A549 treated with DMSO at 1 μM for 4 hours (cell line): ENCODE results near the gene POC5. TPM values are rescaled to one million over a fixed set of nuclear protein-coding genes. Genes with fewer than 3 reads are reported as not detected.

ENCODE experiments used
- total RNA-seq: library from RNA; stranded (reverse); fragments of 200-300 nt; extraction: Qiagen RNA extraction; gene quantifications from 5 replicates; pipeline ENCODE4 v1.2.3, GENCODE V29; 2022; ENCODE audit warnings: low read depth

Gene POC5, protein sequence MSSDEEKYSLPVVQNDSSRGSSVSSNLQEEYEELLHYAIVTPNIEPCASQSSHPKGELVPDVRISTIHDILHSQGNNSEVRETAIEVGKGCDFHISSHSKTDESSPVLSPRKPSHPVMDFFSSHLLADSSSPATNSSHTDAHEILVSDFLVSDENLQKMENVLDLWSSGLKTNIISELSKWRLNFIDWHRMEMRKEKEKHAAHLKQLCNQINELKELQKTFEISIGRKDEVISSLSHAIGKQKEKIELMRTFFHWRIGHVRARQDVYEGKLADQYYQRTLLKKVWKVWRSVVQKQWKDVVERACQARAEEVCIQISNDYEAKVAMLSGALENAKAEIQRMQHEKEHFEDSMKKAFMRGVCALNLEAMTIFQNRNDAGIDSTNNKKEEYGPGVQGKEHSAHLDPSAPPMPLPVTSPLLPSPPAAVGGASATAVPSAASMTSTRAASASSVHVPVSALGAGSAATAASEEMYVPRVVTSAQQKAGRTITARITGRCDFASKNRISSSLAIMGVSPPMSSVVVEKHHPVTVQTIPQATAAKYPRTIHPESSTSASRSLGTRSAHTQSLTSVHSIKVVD
- total RNA-seq: 10.3 to 13.8 TPM (median 11.9 TPM) in 5 replicates

DNA sequence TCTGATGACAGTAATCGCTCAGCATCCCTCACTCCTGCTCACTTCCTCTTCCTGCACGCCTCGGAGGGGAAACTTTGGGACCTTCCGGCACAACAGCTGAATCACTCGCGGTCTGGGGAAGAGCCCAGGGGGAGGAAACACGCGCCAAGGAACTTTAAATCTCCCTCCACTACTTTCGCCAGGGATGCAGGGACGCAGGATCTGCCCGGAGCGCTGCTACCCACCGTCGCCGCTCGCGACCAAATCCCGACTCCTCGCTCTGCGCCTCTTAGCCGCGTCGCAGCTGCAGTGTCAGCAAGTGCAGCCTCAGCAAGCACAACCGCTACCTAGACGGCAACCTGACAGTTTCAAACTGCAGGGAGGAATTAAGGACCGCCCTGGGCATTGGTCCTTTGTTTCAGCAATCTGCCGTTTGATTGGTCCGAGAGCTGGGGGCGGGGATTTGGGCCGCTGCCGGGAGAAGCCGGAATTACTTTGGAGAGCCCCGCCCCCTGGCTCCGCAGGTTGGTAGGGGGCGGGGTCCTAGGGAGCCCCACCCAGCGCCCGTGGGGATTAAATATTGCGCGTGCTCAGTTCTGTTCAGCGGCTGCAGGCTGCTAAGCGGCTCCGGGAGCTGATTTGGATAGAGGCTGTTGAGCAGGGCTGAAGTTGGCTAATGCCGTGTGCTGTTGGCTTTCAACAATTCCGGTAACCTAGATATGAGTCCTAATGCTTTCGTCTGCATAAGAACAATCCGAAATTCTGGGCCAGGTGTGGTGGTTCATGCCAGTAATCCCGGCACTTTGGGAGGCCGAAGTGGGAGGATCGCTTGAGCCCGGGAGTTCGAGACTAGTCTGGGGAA is at the start of gene POC5:
Gene POC5, minus strand, starts transcription at position 356 of the 841 bp plus-strand sequence. CDS start 4,500 bp downstream, outside the sequence.

Other genes starting within 250 kb of the POC5 start
- 25.6 to 33.8 TPM (median 29.7 TPM) in 5 replicates for gene CERT1, start 205.8 kb downstream of the POC5 start, total RNA-seq
- 9.2 to 15.2 TPM (median 12.5 TPM) in 5 replicates for gene POLK, start 205.5 kb downstream of the POC5 start, total RNA-seq
- gene ANKDD1B, start 106.0 kb downstream of the POC5 start, total RNA-seq: 0.09 to 0.16 TPM (median 0.10 TPM) in 3 of 5 replicates, not detected in the others